IgD-negative memory B cell (primary cell): ENCODE results near the gene KLHL42. TPM values are rescaled to one million over a fixed set of nuclear protein-coding genes. Genes with fewer than 3 reads are reported as not detected.
"Not testable (repeated sequence)": the region's sequence is repeated elsewhere in the genome, so short reads cannot be mapped to it uniquely, and the experiment has no call there.

Experiments used
- H3K27ac Mint-ChIP-seq, 3 donors: one replicate each; pipeline ENCODE4 v1.8.0; 2020 to 2022; ENCODE audit warnings: mild to moderate bottlenecking in 3 of 3, mixed read lengths in 3 of 3, moderate library complexity in 1 of 3
- H3K27me3 Mint-ChIP-seq: one replicate; pipeline ENCODE4 v1.8.0; 2021; ENCODE audit warnings: mixed read lengths
- H3K36me3 Mint-ChIP-seq: one replicate; pipeline ENCODE4 v1.8.0; 2020; ENCODE audit warnings: mild to moderate bottlenecking, mixed read lengths
- H3K4me1 Mint-ChIP-seq, 3 donors: one replicate each; pipeline ENCODE4 v1.8.0; 2020 to 2022; ENCODE audit warnings: mixed read lengths in 3 of 3, mild to moderate bottlenecking in 1 of 3
- H3K4me3 Mint-ChIP-seq, 4 donors: one replicate each; pipeline ENCODE4 v1.8.0; 2020 to 2022; ENCODE audit warnings: mild to moderate bottlenecking in 4 of 4, mixed read lengths in 4 of 4, moderate library complexity in 3 of 4
- H3K9me3 Mint-ChIP-seq, 3 donors: one replicate each; pipeline ENCODE4 v1.8.0; 2020 to 2021; ENCODE audit warnings: mixed read lengths in 3 of 3, mild to moderate bottlenecking in 1 of 3
- polyA plus RNA-seq: library from polyadenylated mRNA; unstranded; fragments of 300-500 nt; fragmentation: Illumina TruSeq; gene quantifications from one replicate; pipeline ENCODE4 v1.2.3, GENCODE V29; 2021

Gene KLHL42
- 12.8 TPM for polyA plus RNA-seq

- Mint-ChIP-seq H3K27me3 (no peaks in the 10 kb centered on the region), H3K36me3 (peaks cover 8% of the 10 kb centered on the region), H3K4me3 (peak within 1 kb of the TSS; percentile 83 to 95 (median 90)), H3K27ac (peak within 1 kb of the TSS; percentile 1 to 91 (median 62)), H3K9me3 (no peaks in the 10 kb centered on the region), H3K4me1 (peaks cover 17 to 28% (median 27%) of the 10 kb centered on the region in 3 donors)
Observed at GRCh38 chr12:27779920-27780611, at the start of gene KLHL42, which contains the start of gene MANSC4. Gene KLHL42 (plus strand): TSS chr12:27780233. CDS start chr12:27780331, 98 bp downstream. Gene MANSC4 (minus strand): TSS chr12:27780236. CDS start chr12:27771276, 8,960 bp downstream.

GRCh38 chr12:27732281-27732680 lies 47.8 kb upstream of the KLHL42 start:
- no peak overlapping the region for H3K4me3 Mint-ChIP-seq
- H3K27me3 Mint-ChIP-seq: no peaks in the 10 kb centered on the region
- no peaks in the 10 kb centered on the region for H3K4me1 Mint-ChIP-seq
- no peak overlapping the region for H3K27ac Mint-ChIP-seq
- no peaks in the 10 kb centered on the region for H3K36me3 Mint-ChIP-seq
- H3K9me3 Mint-ChIP-seq: no peaks in the 10 kb centered on the region

GRCh38 chr12:27733052-27733656 lies 46.9 kb upstream of the KLHL42 start:
- H3K9me3 Mint-ChIP-seq: no peaks in the 10 kb centered on the region
- H3K27me3 Mint-ChIP-seq: no peaks in the 10 kb centered on the region
- no peak overlapping the region for H3K27ac Mint-ChIP-seq
- H3K36me3 Mint-ChIP-seq: no peaks in the 10 kb centered on the region
- no peaks in the 10 kb centered on the region for H3K4me1 Mint-ChIP-seq
- no peak overlapping the region for H3K4me3 Mint-ChIP-seq

GRCh38 chr12:27733791-27734190 lies 46.2 kb upstream of the KLHL42 start:
- Mint-ChIP-seq H3K9me3 (no peaks in the 10 kb centered on the region), H3K27ac (no peak overlapping the region), H3K36me3 (no peaks in the 10 kb centered on the region), H3K27me3 (no peaks in the 10 kb centered on the region), H3K4me3 (no peak overlapping the region), H3K4me1 (no peaks in the 10 kb centered on the region)

GRCh38 chr12:27734321-27734720 lies 45.7 kb upstream of the KLHL42 start:
- H3K4me3 Mint-ChIP-seq, H3K27ac Mint-ChIP-seq, H3K4me1 Mint-ChIP-seq, H3K9me3 Mint-ChIP-seq, H3K27me3 Mint-ChIP-seq, H3K36me3 Mint-ChIP-seq: not testable (repeated sequence)

GRCh38 chr12:27743601-27744000 lies 36.4 kb upstream of the KLHL42 start:
- Mint-ChIP-seq H3K27me3 (no peaks in the 10 kb centered on the region), H3K4me3 (no peak overlapping the region), H3K9me3 (no peaks in the 10 kb centered on the region), H3K4me1 (peaks cover 0 to 2% (median 0%) of the 10 kb centered on the region in 3 donors), H3K27ac (no peak overlapping the region), H3K36me3 (peaks cover 9% of the 10 kb centered on the region)

GRCh38 chr12:27745734-27746133 lies 34.3 kb upstream of the KLHL42 start:
- H3K9me3 Mint-ChIP-seq, H3K4me1 Mint-ChIP-seq, H3K27me3 Mint-ChIP-seq, H3K36me3 Mint-ChIP-seq, H3K4me3 Mint-ChIP-seq, H3K27ac Mint-ChIP-seq: not testable (repeated sequence)

GRCh38 chr12:27747111-27747820 lies 32.8 kb upstream of the KLHL42 start:
- H3K36me3 Mint-ChIP-seq: peaks cover 6% of the 10 kb centered on the region
- peaks cover 0 to 2% (median 0%) of the 10 kb centered on the region in 3 donors for H3K4me1 Mint-ChIP-seq
- H3K4me3 Mint-ChIP-seq: no peak overlapping the region
- H3K27me3 Mint-ChIP-seq: no peaks in the 10 kb centered on the region
- H3K9me3 Mint-ChIP-seq: no peaks in the 10 kb centered on the region
- no peak overlapping the region for H3K27ac Mint-ChIP-seq

GRCh38 chr12:27751386-27752047 lies 28.5 kb upstream of the KLHL42 start:
- H3K36me3 Mint-ChIP-seq: peaks cover 1% of the 10 kb centered on the region
- no peak overlapping the region for H3K27ac Mint-ChIP-seq
- H3K4me3 Mint-ChIP-seq: no peak overlapping the region
- no peaks in the 10 kb centered on the region for H3K9me3 Mint-ChIP-seq
- no peaks in the 10 kb centered on the region for H3K27me3 Mint-ChIP-seq
- no peaks in the 10 kb centered on the region for H3K4me1 Mint-ChIP-seq

GRCh38 chr12:27754795-27755194 lies 25.2 kb upstream of the KLHL42 start:
- H3K27ac Mint-ChIP-seq: no peak overlapping the region
- no peaks in the 10 kb centered on the region for H3K27me3 Mint-ChIP-seq
- H3K4me3 Mint-ChIP-seq: no peak overlapping the region
- no peaks in the 10 kb centered on the region for H3K4me1 Mint-ChIP-seq
- H3K36me3 Mint-ChIP-seq: peaks cover 3% of the 10 kb centered on the region
- no peaks in the 10 kb centered on the region for H3K9me3 Mint-ChIP-seq

- no peak overlapping the region for H3K4me3 Mint-ChIP-seq
- H3K36me3 Mint-ChIP-seq: peaks cover 3% of the 10 kb centered on the region
- no peak overlapping the region for H3K27ac Mint-ChIP-seq
- H3K9me3 Mint-ChIP-seq: no peaks in the 10 kb centered on the region
- no peaks in the 10 kb centered on the region for H3K4me1 Mint-ChIP-seq
- no peaks in the 10 kb centered on the region for H3K27me3 Mint-ChIP-seq
Observed at GRCh38 chr12:27756670-27757195, 23.3 kb upstream of the KLHL42 start.

- no peak overlapping the region for H3K27ac Mint-ChIP-seq
- H3K4me1 Mint-ChIP-seq: peaks cover 0 to 2% (median 0%) of the 10 kb centered on the region in 3 donors
- H3K27me3 Mint-ChIP-seq: no peaks in the 10 kb centered on the region
- peaks cover 0 to 4% (median 0%) of the 10 kb centered on the region in 3 donors for H3K9me3 Mint-ChIP-seq
- H3K36me3 Mint-ChIP-seq: peaks cover 6% of the 10 kb centered on the region
- no peak overlapping the region for H3K4me3 Mint-ChIP-seq
Observed at GRCh38 chr12:27762757-27763156, 17.3 kb upstream of the KLHL42 start.

GRCh38 chr12:27766587-27766986 lies 13.4 kb upstream of the KLHL42 start:
- Mint-ChIP-seq H3K27me3 (no peaks in the 10 kb centered on the region), H3K4me1 (peaks cover 0 to 2% (median 0%) of the 10 kb centered on the region in 3 donors), H3K9me3 (peaks cover 0 to 4% (median 0%) of the 10 kb centered on the region in 3 donors), H3K27ac (no peak overlapping the region), H3K4me3 (no peak overlapping the region), H3K36me3 (peaks cover 6% of the 10 kb centered on the region)

GRCh38 chr12:27769142-27769673 lies 10.8 kb upstream of the KLHL42 start:
- H3K9me3 Mint-ChIP-seq: no peaks in the 10 kb centered on the region

More at GRCh38 chr12:27769142-27769673, 10.8 kb upstream of the KLHL42 start:
- Mint-ChIP-seq H3K36me3 (peaks cover 2% of the 10 kb centered on the region), H3K27me3 (no peaks in the 10 kb centered on the region), H3K27ac (no peak overlapping the region), H3K4me3 (no peak overlapping the region), H3K4me1 (peaks cover 0 to 2% (median 0%) of the 10 kb centered on the region in 3 donors)
